Vagina (tissue), 2 donors: ENCODE results near the gene ITGA6.

Experiments used
- POLR2A ChIP-seq, 2 donors: fragments of 450-650 bp; IDR thresholded peaks; one replicate each; pipeline ENCODE4 v1.6.1; 2017; ENCODE audit warnings: antibody characterized with exemption in 2 of 2, mild to moderate bottlenecking in 2 of 2, moderate library complexity in 2 of 2
- TF ChIP-seq, protein P1 (sequence below), 3 experiments: fragments of 450-650 bp in 2 of 3; fragments of 200-600 bp in 1 of 3; sonication (generic) in 1 of 3; IDR thresholded peaks; one replicate each; pipeline ENCODE4 v1.5.1; 2017 to 2019; ENCODE audit warnings: antibody characterized with exemption in 3 of 3, mild to moderate bottlenecking in 2 of 3, moderate library complexity in 2 of 3

DNA sequence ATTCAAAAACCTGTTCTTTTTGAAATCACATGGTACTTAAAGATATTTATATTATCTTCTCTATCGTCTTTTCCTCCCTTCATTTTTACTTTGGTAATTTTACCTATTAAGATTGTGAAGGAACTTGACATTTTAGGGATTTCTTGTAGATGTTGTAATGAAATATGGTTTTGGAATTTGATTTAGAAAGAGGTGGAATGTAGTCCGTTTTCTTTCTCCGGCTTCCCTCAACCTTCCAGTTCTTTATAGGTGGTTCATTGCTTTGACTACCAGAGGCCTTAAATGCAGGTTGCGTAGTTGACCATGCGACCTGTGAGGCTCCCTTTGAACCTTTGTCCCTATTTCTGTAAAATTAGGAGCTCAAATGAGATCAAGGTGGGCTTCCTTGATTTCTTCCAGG is 24.5 kb downstream of the ITGA6 start:
- no peak for TF ChIP-seq POLR2A (IDR thresholded peaks at IDR 0.05)
- TF ChIP-seq, protein P1, sequence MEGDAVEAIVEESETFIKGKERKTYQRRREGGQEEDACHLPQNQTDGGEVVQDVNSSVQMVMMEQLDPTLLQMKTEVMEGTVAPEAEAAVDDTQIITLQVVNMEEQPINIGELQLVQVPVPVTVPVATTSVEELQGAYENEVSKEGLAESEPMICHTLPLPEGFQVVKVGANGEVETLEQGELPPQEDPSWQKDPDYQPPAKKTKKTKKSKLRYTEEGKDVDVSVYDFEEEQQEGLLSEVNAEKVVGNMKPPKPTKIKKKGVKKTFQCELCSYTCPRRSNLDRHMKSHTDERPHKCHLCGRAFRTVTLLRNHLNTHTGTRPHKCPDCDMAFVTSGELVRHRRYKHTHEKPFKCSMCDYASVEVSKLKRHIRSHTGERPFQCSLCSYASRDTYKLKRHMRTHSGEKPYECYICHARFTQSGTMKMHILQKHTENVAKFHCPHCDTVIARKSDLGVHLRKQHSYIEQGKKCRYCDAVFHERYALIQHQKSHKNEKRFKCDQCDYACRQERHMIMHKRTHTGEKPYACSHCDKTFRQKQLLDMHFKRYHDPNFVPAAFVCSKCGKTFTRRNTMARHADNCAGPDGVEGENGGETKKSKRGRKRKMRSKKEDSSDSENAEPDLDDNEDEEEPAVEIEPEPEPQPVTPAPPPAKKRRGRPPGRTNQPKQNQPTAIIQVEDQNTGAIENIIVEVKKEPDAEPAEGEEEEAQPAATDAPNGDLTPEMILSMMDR (IDR thresholded peaks at IDR 0.05) = no peak
